Ovary (tissue), 9 donors: Measurements from ENCODE around the gene DTYMK. TPM values are rescaled to one million over a fixed set of nuclear protein-coding genes. Genes with fewer than 3 reads are reported as not detected.

Source experiments
- DNase-seq, 5 donors: peaks; one replicate each; pipeline ENCODE4 v3.0.0-alpha.2; 2019 to 2020
- H3K27ac ChIP-seq, 2 donors: fragments of 200-600 bp; one replicate each; pipeline versions ENCODE4 v1.5.1 to v1.8.0; 2019 to 2022
- H3K27me3 ChIP-seq: fragments of 200-600 bp; one replicate; pipeline ENCODE4 v1.8.0; 2022
- H3K36me3 ChIP-seq: fragments of 200-600 bp; sonication (generic); one replicate; pipeline ENCODE4 v1.5.1; 2019
- H3K4me1 ChIP-seq: one replicate; pipeline ENCODE4 v1.8.1; 2013; ENCODE audit warnings: mild to moderate bottlenecking, moderate library complexity; ENCODE audit not compliant: insufficient read depth
- H3K4me3 ChIP-seq: fragments of 200-600 bp; sonication (generic); one replicate; pipeline ENCODE4 v1.5.1; 2017
- H3K9me3 ChIP-seq, 2 donors: fragments of 200-600 bp in 1 of 2; sonication (generic) in 1 of 2; one replicate each; pipeline versions ENCODE4 v1.5.1 to v1.8.1; 2013 to 2019; ENCODE audit warnings: mild to moderate bottlenecking in 1 of 2, moderate library complexity in 1 of 2
- EP300 ChIP-seq: sonication (generic); formaldehyde crosslinking; IDR thresholded peaks from one replicate; pipeline ENCODE4 v1.6.1; 2017; ENCODE audit warnings: antibody characterized with exemption
- POLR2A ChIP-seq: fragments of 450-650 bp; IDR thresholded peaks from one replicate; pipeline ENCODE4 v1.6.1; 2017; ENCODE audit warnings: antibody characterized with exemption, mild to moderate bottlenecking, moderate library complexity
- WGBS, 3 donors: extraction: QIAGEN DNeasy Blood & Tissue Kit in 1 of 3; methylation state at CpG; one replicate each; pipeline versions ENCODE4 v1.1.5 to v1.1.7; 2013 to 2017; 5-methylcytosine and 5-hydroxymethylcytosine counted together
- intact Hi-C, 4 donors: fragments of 100-400 bp; cut with DNase I; formaldehyde crosslinking; loops; one replicate each; pipeline versions ENCODE4 v1.11.0 to v1.15.1; 2022 to 2023
- polyA plus RNA-seq, 2 donors: library from polyadenylated mRNA; stranded (reverse); fragments of 200-250 nt in 1 of 2; fragments of 350-450 nt in 1 of 2; fragmentation: Illumina TruSeq in 1 of 2; extraction: RNeasy Lipid Tissue Mini Kit (QIAGEN cat#74804) in 1 of 2; gene quantifications; one replicate each; pipeline ENCODE4 v1.2.3, GENCODE V29; 2013 to 2014
- total RNA-seq, 7 donors: library from RNA; depleted of rRNA in 2 of 7; stranded (reverse); fragments of >200 nt in 2 of 7; fragmentation: NEBNext Ultra II Directional in 3 of 7; extraction: Animal tissue kit (Norgen Biotek cat#: 25700) in 3 of 7; gene quantifications; one replicate each; pipeline versions ENCODE4 v1.1.0 to v1.2.4, GENCODE V29; 2016 to 2023
- TF ChIP-seq, protein P1 (sequence below), 3 donors: fragments of 450-650 bp in 2 of 3; fragments of 200-600 bp in 1 of 3; IDR thresholded peaks; one replicate each; pipeline versions ENCODE4 v1.5.1 to v1.8.0; 2016 to 2022; ENCODE audit warnings: antibody characterized with exemption in 3 of 3, mild to moderate bottlenecking in 1 of 3
- donor health status: DM: no; HTN: no; CAD: no; lungs with moderate emphysema.
- donor health status: DM: no; HTN: no; CAD: no.
- donor health status: Bipolar disorder and iron deficiency.
- donor health status: DM: yes; HTN: yes; CAD: no.
- donor health status: DM: no; HTN: no; CAD: no.
- donor health status: DM: yes; HTN: yes; CAD: no.

DTYMK gene
- total and polyA plus RNA-seq, 9 donors = 3.7 to 17.9 (median 12.5) TPM

GRCh38 chr2:241728627-241729026, 42.0 kb upstream of the DTYMK start:
- TF ChIP-seq EP300 (no peak), POLR2A (no peak)
- TF ChIP-seq, protein P1, sequence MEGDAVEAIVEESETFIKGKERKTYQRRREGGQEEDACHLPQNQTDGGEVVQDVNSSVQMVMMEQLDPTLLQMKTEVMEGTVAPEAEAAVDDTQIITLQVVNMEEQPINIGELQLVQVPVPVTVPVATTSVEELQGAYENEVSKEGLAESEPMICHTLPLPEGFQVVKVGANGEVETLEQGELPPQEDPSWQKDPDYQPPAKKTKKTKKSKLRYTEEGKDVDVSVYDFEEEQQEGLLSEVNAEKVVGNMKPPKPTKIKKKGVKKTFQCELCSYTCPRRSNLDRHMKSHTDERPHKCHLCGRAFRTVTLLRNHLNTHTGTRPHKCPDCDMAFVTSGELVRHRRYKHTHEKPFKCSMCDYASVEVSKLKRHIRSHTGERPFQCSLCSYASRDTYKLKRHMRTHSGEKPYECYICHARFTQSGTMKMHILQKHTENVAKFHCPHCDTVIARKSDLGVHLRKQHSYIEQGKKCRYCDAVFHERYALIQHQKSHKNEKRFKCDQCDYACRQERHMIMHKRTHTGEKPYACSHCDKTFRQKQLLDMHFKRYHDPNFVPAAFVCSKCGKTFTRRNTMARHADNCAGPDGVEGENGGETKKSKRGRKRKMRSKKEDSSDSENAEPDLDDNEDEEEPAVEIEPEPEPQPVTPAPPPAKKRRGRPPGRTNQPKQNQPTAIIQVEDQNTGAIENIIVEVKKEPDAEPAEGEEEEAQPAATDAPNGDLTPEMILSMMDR (IDR thresholded peaks at IDR 0.05) = no peak
- DNase-seq = no peak
- H3K27ac ChIP-seq = no peak overlapping the region
- intact Hi-C loops = no loop called here
- H3K36me3 ChIP-seq = no peaks in the 10 kb centered on the region
- H3K9me3 ChIP-seq = no peaks in the 10 kb centered on the region
- H3K4me1 ChIP-seq = no peaks in the 10 kb centered on the region
- H3K4me3 ChIP-seq = no peak overlapping the region
- no peaks in the 10 kb centered on the region for H3K27me3 ChIP-seq
- 71 to 84% (median 75%) methylated on average over 19 of the region's 19 CpGs for WGBS, 3 donors

DNA sequence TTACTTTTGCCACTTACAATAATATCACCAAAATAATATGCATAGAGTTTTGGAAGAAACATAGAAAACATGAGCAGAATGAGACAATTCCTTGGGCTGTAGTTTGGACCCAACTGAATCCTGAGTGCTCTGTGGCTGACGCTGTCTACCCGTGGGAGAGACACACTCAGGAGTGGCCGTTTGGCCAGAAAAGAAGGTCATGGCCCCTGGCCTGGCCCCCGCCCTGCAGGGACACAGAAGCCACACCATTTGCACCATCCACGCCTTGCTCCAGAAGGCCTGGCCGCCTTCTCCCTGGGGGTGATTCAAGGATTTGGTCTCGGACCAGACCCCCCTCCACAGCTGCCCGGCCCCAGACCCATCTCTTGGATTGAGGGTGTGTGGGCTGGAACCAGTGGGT, 41.4 kb upstream of the DTYMK start:
- no peak for DNase-seq
- H3K4me3 ChIP-seq = no peak overlapping the region
- no peak for TF ChIP-seq POLR2A
- TF ChIP-seq, protein P1 (IDR thresholded peaks at IDR 0.05) = no peak
- TF ChIP-seq EP300 = no peak
- intact Hi-C loops = no loop called here
- no peaks in the 10 kb centered on the region for H3K27me3 ChIP-seq
- 78 to 83% (median 79%) methylated on average over 8 of the region's 8 CpGs for WGBS, 3 donors
- H3K9me3 ChIP-seq = peaks cover 0 to 3% of the 10 kb centered on the region in 2 donors
- no peaks in the 10 kb centered on the region for H3K4me1 ChIP-seq
- H3K36me3 ChIP-seq = no peaks in the 10 kb centered on the region
- H3K27ac ChIP-seq = no peak overlapping the region

GRCh38 chr2:241726459-241726858, 39.8 kb upstream of the DTYMK start:
- intact Hi-C loops = no loop called here
- H3K27me3 ChIP-seq = no peaks in the 10 kb centered on the region
- no peak for DNase-seq
- 90 to 96% (median 90%) methylated on average over 16 of the region's 16 CpGs for WGBS, 3 donors
- H3K4me3 ChIP-seq = no peak overlapping the region
- peaks cover 0 to 8% of the 10 kb centered on the region in 2 donors for H3K9me3 ChIP-seq
- no peak overlapping the region for H3K27ac ChIP-seq
- TF ChIP-seq POLR2A (no peak), EP300 (no peak)
- TF ChIP-seq, protein P1 (IDR thresholded peaks at IDR 0.05) = no peak
- no peaks in the 10 kb centered on the region for H3K36me3 ChIP-seq
- no peaks in the 10 kb centered on the region for H3K4me1 ChIP-seq

- Histone ChIP-seq H3K27ac (no peak overlapping the region), H3K4me3 (no peak overlapping the region), H3K36me3 (no peaks in the 10 kb centered on the region), H3K27me3 (no peaks in the 10 kb centered on the region), H3K9me3 (peaks cover 0 to 8% of the 10 kb centered on the region in 2 donors), H3K4me1 (no peaks in the 10 kb centered on the region)
- 94 to 95% (median 95%) methylated on average over 76 of the region's 76 CpGs for WGBS, 3 donors
- TF ChIP-seq POLR2A = no peak
- TF ChIP-seq, protein P1 (IDR thresholded peaks at IDR 0.05) = no peak
- no peak for TF ChIP-seq EP300
- intact Hi-C loops = no loop called here
- DNase-seq = no peak
These were observed 38.6 kb upstream of the DTYMK start for GRCh38 chr2:241724975-241725870.
